GM18505 (cell line): Measurements from ENCODE around the gene PRKD3.
A peak's percentile ranks its signal among the peaks of the same experiment; 100 is the strongest.

Experiments used
- ATAC-seq: cut with Tn5 transposase; IDR thresholded peaks from one replicate; pipeline ENCODE4 v1.9.1; 2021; ENCODE audit not compliant: unreplicated experiment
- POLR2A ChIP-seq: IDR thresholded peaks from 4 replicates; pipeline ENCODE4 v1.6.1; 2011; ENCODE audit warnings: borderline replicate concordance; ENCODE audit not compliant: insufficient read depth, insufficient read length; ENCODE audit errors: extremely low read depth

PRKD3 gene

DNA sequence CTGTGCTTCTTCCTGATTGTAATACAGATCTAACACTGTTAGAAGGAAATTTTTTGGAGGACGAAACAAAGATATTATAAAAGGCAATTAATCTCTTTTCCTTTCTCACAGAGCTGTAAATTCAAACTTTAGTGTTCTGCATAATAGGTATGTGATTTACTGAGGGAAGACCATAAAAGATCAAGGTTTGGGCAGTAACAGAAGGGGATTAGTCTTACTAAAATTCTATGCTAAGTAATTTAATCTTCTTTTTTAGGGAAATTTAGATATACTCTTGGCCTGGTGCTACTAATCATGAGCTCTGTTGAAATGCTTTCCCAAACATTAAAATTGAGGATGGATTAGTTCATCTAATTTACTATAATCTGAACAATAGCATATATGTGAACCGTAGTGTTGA is 11.0 kb upstream of the PRKD3 start:
- no peak for TF ChIP-seq POLR2A
- ATAC-seq: no peak

DNA sequence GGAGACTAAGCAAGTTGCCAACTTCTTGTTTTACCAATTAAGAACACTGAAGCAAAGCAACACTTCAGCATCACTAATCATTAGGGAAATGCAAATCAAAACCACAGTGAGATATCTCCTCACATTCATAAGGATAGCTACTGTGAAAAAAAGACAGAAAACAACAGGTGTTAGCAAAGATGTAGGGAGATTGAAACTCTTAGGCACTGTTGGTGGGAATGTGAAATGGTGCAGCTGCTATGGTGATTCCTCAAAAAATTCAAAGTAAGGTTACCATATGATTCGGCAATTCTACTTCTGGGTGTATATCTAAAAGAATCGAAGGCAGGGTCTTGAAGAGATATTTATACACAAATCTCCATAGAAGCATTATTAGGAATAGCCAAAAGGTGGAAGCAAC is 8.6 kb upstream of the PRKD3 start:
- TF ChIP-seq POLR2A: no peak
- no peak for ATAC-seq

DNA sequence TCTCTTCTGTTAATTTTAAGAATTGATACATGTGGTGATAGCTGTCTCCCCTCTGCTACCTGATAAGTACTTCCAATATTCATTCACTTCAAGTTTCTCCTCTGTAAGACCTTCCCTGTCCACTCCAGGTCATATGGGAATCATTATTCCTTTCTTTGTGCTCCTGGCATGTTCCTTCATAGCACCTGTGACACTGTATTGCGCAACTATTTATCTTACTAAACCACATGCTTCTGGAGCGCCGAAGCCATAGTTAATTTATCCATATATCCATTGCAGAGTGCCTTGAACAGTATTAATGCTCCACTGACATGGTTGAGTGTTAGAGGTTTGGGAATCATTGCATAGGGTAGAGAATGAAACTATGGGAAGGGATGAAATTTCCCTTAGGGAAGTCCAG is 7.9 kb upstream of the PRKD3 start:
- no peak for ATAC-seq
- no peak for TF ChIP-seq POLR2A

DNA sequence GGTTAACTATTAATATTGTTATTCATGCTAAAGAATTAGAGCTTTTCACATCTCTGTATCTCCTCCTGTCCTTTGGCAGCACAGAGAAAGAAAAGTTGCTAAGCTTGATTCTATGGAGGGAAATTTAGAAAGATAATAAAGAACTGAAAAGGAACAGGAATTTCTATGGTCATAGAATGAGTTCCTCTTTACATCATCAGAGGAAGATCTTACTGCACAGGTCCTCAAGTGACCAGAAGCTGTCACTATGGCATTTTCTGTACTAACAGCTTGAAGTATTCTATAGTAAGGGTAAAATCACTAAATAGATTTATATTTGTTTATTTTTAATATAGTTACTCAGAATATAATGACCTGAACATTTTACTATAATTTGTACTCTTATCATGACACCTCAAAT is 6.0 kb upstream of the PRKD3 start:
- ATAC-seq: no peak
- no peak for TF ChIP-seq POLR2A

DNA sequence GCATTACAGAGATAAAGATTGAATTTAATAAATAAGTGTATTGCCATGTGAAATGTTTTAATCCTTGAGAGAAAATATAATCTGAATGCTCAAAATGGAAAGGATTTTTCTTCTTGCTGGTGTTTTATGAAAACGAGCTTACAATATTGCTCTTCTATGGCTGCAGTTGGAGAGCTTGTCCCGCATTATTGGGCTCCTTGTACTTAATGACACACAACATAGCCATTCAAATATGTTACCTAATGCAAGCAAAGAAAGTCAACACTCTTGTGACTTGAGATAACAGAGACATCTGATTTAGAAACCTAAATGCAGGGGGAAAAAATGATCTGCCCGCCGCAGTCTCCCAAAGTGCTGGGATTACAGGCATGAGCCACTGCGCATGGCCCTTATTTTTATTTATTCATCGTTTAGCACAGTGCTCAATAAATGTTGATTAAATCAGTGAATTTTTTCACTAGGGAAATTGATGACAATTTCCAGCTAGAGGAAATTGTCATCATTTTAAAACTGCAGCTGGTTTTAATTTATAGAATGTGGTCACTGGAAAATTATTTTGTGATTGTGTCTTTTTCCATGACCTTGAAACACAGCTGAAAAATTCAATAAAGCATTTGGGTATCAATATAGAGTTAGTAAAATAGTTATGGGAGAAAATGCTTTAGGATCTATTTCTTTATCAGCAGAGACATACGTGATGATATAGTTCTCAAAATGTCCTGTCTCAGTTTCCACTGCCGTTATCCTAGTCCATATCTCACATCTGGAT is 2.4 kb upstream of the PRKD3 start:
- TF ChIP-seq POLR2A: no peak
- no peak for ATAC-seq

DNA sequence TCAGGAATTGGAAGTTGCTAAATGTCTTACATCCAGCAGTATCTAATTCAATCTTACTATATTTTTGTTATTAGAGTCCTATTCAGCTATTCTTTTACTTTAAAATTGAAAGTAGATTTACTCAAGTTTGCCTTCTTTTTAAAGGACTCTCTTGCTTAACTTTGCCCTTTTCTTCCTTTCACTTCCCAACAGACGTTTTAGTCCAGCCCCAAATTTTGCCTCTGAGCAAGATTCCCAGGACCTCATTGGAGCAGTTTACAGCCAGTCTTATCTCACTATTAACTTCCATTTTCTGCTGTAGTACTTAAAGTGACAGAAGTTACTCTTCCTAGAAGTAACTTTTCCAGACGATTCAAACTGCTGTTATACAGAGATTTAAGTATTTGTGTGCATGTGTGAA is 1.7 kb upstream of the PRKD3 start:
- no peak for TF ChIP-seq POLR2A
- no peak for ATAC-seq

DNA sequence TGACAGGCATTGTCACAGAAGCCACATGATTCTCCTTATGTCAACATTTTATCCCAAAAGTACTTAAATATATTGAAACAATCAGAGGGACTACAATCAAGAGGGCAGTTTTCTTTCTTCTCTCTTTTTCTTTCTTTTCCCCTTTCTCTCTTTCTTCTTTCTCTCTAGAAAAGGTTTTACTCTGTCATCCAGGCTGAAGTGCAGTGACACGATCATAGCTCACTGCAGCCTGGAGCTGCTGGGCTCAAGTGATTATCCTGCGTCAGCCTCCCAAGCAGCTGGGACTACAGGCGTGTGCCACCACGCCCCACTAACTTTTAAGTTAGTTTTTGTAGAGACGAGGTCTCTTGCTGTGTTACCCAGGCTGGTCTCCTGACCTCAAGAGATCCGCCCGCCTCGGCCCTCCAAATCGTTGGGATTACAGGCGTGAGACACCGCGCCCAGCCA is 1.0 kb upstream of the PRKD3 start:
- ATAC-seq: no peak
- TF ChIP-seq POLR2A: no peak

DNA sequence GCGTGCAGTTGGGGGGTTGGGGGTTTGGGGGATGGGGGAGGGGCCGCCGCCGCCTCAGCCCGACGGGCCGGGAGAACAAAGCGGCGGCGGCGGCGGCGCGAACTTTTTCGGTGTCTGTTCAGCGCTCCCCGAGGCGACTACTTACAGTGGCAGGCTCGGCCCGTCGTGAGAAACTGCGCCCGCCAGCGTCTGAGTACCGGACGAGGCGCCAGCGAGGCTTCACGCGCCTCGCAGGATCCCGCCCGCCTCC is 172 bp downstream of the PRKD3 start:
- no peak for ATAC-seq
- TF ChIP-seq POLR2A: peak; percentile 58

DNA sequence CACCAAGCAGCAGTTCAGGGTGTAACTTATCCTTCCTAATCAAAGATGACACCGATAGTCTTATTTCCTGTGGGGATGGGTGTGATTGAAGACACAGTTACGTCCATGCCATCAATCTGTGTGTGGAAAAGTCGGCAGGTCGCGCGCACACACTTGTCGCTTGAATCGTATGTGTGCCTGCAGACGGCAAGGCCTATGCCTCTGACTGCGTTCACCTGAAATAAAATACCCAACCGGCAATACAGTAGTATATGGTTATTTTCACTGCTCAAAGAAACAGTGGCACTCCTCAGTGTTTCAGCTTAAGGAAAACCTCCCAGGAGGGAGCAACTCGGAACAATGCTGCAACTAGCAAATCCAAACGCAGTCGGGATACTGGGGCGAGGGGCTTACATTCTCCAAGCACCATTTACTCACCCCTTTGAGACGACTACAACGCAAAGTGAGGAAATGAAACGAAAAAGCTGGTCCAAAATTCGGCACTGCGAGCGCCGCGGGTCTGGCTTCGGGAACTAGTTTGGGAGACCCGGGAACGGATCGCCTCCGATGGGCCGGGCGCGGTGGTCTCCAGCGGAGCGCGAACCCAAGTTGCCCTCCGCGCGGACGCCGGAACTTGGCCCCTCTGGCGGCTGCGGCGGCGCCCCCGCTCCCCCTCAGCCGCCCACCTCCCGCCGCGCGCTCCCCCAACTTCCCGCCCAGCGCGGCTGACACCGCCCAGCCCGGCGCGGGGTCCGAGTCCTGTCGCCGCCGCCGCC is 675 bp downstream of the PRKD3 start:
- ATAC-seq: peak; percentile 28
- no peak for TF ChIP-seq POLR2A

DNA sequence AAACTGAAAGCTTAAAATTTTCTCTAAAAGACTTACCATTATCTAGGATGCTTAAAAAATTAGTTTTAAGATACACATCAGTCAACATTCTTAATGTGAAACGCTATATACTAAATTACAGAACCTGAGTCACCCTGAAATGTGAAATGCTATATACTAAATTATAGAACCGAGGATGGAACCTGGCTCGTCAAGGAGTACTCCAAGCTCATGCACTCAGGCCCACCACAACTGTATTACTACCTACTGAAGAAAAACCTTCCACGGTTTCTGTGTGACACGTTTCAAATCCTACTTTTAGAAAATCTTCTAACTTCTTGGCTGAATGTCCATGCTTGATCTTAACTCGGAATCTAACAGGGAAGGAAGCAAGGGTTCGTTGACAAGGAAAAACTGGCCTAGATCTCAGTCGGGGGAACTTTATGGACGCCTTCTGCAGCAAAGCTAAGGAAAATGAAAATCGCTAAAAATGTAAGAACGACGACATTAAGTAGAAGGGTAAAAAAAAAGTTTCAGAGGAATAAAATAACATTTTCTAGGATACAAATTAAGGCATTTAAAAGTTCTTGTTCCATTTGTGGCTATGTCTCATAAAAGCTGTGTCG is 1.4 kb downstream of the PRKD3 start:
- TF ChIP-seq POLR2A: no peak
- no peak for ATAC-seq

DNA sequence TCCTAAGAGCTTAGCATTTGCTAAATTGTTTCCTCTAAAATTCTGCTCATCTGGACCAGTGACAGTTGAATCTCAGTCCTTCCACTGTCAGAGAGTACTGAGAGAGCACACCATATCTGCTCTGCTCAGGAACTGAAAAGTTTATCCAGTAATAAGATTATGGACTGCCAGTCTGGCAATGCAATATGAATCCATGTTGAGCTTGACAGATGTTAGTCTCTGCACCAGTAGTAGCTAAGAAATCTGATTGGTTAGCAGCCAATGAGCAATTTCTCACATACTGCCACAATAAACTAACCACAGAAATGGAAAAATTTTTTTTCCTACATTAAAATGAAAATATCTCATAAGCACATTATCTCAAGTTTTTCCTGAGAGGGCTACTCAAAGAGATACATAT is 2.3 kb downstream of the PRKD3 start:
- no peak for ATAC-seq
- no peak for TF ChIP-seq POLR2A

DNA sequence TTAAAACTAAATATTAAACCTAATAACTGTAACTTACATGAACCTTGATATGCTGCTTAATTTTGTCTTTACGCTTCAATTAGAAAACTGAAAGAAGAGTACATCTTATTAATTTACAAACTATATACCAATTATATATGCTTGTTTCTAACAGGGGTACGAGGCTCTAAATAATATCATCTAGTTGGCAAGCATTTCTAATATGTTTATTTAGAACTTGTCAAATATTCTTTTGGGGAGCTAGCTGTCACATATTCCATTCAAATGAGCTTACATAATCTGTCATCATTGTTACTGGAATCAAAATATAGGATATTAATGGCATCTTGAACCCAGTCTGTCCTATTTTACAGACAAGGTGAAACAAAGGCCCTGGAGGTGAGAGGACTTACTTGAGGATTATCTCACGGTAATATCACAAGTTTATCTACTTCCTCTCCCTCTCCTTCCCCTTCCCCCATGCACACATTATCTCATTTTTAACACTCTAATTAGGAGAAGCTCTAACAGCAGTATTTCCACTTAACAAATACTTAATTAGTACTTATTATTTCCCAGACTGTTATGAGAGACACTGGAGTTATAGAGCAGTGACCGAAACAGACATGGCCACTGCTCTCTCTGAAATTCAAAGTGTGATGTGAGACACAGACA is 3.5 kb downstream of the PRKD3 start:
- ATAC-seq: no peak
- TF ChIP-seq POLR2A: no peak

DNA sequence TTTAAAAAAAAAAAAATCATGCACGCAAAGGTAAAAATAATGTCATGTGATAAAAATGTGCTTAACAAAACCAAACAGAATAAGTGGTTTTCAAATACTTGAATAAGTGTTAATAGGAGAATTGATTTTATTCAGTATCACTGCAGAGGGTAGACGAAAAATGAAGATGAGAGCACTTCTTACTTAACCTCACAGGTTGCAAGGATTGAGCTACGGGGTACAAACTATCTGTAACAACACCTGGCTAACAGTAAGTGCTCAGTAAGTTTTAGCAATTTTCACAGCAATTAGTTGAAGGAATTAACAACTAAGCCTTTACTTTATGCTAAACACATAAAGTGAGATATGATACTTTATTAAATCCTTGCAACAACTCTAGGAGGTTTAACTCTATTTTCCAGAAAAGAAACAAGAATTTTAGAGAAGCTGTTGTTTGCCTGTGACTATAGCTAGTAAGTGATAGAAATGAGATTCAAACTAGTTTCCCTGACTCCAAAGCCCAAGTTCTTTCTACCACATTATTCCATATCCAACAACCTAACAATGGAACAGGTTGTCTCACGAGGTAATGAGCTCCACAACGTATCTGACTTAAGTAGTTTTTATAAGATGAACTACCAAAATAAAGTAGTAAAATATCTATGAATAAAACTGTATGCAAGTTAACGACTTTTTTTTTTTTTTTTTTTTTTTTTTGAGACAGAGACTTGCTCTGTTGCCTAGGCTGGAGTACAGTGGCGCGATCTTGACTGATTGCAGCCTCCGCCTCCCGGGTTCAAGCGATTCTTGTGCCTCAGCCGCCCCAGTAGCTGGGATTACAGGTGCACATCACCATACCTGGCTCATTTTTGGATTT is 4.7 kb downstream of the PRKD3 start:
- no peak for TF ChIP-seq POLR2A
- no peak for ATAC-seq

DNA sequence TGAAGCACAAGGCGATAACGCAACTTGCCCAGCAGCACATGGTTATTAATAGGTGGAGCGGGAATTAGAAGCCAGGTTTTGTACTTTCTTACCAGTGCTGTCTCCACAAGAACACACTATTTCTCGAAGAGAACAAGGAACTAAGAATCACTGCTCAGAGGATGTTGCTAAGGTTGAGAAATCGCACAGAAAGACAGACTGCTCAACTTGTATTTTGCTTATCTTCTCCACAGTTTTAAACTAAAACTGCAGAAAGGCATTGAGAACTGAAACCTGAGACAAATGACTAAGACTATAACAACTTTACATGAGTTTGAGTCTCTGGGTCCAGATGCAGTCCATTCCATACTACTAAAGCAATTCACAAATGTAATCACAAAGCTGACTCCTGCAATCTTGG is 6.2 kb downstream of the PRKD3 start:
- peak; percentile 79 for ATAC-seq

DNA sequence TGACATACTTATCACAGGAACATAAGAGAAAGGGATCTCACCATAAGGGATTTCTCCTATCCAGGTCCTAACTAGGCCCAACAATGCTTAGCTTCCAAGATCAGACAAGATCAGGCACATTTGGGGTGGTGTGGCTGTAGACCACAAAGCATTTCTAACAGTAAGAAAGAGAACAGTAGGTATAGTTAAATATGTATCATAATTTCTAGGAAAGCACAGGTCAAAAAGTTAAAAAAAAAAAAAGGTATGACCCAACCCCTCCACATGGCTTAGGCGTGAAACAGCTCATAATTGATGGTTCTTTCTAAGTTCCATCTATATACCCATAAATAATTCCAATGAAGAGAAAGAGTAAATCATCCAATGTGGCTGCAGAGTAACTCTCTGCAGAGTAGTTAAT is 6.9 kb downstream of the PRKD3 start:
- TF ChIP-seq POLR2A: no peak
- no peak for ATAC-seq

More for the DNA sequence above, 6.2 kb downstream of the PRKD3 start:
- TF ChIP-seq POLR2A: no peak
